ENCODE data around the gene KIF2A.

KIF2A gene

DNA sequence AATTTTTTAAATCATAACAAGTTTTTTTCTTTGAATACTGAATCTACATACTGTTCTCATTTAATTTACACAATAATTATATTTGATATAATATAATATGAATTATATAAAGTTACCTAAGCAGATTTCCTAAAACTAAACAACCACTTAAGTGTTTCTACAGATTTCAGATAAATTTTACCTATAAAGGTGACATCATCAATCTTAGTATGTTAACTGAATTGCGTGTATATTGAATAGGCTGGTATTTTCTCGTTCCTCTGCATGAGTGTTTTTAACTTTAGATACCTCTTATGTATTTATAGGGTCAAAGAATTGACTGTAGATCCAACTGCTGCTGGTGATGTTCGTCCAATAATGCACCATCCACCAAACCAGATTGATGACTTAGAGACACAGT lies 67.4 kb downstream of the KIF2A start:
- Mint-ChIP-seq H3K36me3 (peaks cover 11% of the 10 kb centered on the region), H3K27me3 (no peaks in the 10 kb centered on the region), H3K9me3 (no peaks in the 10 kb centered on the region), H3K4me1 (peaks cover 12% of the 10 kb centered on the region), H3K27ac (peak overlapping the region; percentile 62), H3K4me3 (no peak overlapping the region)

DNA sequence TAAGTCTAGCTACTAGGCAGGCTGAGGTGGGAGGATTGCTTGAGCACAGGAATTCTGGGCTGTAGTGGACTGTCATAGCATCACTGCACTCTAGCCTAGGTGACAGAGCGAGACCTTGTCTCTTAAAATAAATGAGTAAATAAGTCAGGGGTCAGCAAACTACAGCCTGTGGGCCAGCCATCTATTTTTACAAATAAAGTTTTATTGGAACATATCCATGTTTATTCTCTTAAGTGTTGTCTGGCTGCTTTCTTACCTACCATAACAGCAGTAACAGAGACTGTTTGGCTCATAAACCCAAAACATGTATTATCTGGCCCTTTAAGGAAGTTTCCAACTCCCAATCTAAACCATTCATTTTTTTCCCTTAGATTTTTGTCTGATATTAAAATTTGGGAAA lies 68.1 kb downstream of the KIF2A start:
- no peak overlapping the region for H3K4me3 Mint-ChIP-seq
- no peaks in the 10 kb centered on the region for H3K9me3 Mint-ChIP-seq
- H3K27me3 Mint-ChIP-seq = no peaks in the 10 kb centered on the region
- no peak overlapping the region for H3K27ac Mint-ChIP-seq
- peaks cover 9% of the 10 kb centered on the region for H3K4me1 Mint-ChIP-seq
- H3K36me3 Mint-ChIP-seq = peaks cover 12% of the 10 kb centered on the region

DNA sequence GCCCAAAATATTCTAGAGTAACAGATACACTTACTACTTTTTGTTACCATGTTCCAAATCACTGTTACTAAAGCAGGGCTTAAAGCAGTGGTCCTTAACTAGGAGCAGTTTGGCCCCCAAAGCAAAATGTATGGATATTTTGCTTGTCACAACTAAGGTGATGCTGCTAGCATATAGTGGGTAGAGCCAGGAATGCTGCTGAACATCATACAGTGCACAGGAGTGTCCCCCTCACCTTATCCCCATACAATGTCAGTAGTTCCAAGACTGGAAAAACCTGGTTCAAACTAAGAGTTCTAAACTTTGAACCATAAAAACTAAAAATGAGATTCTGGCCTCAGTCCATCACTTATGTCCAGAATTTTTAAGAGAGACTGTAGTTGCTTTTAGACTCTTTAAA lies 69.6 kb downstream of the KIF2A start:
- Mint-ChIP-seq H3K9me3 (no peaks in the 10 kb centered on the region), H3K27me3 (no peaks in the 10 kb centered on the region), H3K4me1 (peaks cover 2% of the 10 kb centered on the region), H3K4me3 (no peak overlapping the region), H3K27ac (peak overlapping the region; percentile 14), H3K36me3 (peaks cover 15% of the 10 kb centered on the region)

DNA sequence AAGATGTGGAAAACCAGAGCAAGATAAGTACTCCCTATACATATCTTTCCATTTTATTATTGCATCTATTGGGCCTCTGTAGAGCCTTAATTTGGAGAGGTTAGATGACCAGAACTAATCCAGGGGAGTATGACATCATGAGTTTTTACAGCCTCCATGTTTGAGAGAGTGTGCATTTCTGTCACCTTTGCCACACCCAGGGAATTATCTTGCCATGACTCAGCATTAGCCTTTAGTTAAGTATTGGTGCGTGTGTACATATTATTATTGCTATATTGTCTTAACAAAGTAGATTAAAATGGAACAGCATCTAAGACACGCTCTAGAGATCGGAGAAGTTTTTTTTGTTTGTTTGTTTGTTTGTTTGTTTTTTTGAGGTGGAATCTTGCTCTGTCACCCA lies 70.1 kb downstream of the KIF2A start:
- Mint-ChIP-seq H3K27me3 (no peaks in the 10 kb centered on the region), H3K4me1 (no peaks in the 10 kb centered on the region), H3K9me3 (no peaks in the 10 kb centered on the region), H3K36me3 (peaks cover 15% of the 10 kb centered on the region), H3K4me3 (no peak overlapping the region), H3K27ac (peak overlapping the region; percentile 14)

DNA sequence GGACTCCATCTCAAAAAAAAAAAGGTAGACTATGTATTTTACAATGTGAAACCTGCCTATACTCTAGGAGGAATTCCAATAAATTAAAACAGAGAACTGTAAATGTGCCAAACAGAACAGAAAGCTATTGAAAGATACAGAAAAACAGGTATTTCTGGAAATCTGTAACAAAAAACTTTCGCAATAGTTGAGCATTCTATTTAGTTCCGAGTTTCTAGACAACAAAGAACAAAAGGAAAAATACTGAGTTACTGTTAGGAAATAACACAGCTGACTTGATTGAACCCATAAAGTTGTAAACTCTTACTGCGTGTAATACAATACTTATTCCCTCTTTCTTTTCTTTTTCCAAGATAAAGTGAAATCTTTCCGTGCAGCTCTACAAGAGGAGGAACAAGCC lies 79.1 kb downstream of the KIF2A start:
- Mint-ChIP-seq H3K27me3 (no peaks in the 10 kb centered on the region), H3K36me3 (peaks cover 11% of the 10 kb centered on the region), H3K27ac (no peak overlapping the region), H3K9me3 (no peaks in the 10 kb centered on the region), H3K4me3 (no peak overlapping the region), H3K4me1 (no peaks in the 10 kb centered on the region)

DNA sequence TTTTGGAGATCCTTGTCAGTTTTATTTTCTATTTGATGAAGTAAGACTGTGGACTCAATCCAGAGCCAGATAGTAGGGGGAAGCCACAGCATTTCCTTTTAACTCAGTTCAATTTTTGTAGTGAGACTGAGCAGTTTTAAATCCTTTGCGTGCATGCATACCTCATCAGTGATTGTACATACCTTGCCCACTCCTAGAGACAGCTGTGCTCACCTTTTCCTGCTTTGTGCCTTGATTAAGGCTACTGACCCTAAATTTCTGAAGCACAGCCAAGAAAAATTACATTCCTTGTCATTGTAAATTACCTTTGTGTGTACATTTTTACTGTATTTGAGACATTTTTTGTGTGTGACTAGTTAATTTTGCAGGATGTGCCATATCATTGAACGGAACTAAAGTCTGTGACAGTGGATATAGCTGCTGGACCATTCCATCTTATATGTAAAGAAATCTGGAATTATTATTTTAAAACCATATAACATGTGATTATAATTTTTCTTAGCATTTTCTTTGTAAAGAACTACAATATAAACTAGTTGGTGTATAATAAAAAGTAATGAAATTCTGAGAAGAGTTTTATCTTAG lies 79.9 kb downstream of the KIF2A start:
- no peaks in the 10 kb centered on the region for H3K9me3 Mint-ChIP-seq
- no peak overlapping the region for H3K27ac Mint-ChIP-seq
- peaks cover 9% of the 10 kb centered on the region for H3K36me3 Mint-ChIP-seq
- no peak overlapping the region for H3K4me3 Mint-ChIP-seq
- H3K27me3 Mint-ChIP-seq = no peaks in the 10 kb centered on the region
- peaks cover 4% of the 10 kb centered on the region for H3K4me1 Mint-ChIP-seq

DNA sequence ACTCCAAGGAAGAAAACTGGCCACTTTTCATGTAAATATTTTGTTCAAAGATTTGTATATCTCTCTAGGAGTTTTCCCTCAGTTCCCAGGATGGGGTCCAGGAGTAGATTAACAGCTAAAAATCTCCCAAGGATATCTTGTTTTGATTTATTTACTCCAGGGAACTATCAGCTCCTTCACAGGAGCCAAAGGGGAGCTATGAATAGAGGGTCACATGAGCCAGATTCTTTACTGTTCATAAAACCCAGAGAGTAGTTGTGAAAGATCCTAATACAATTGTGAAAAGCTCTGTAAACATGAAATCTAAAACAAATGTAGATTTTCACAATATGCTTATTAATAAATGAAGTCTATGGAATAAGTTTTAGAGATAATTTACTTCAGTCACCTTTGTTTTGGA lies 80.8 kb downstream of the KIF2A start:
- Mint-ChIP-seq H3K9me3 (no peaks in the 10 kb centered on the region), H3K4me3 (no peak overlapping the region), H3K4me1 (peaks cover 9% of the 10 kb centered on the region), H3K36me3 (peaks cover 9% of the 10 kb centered on the region), H3K27ac (peak overlapping the region; percentile 72), H3K27me3 (no peaks in the 10 kb centered on the region)

DNA sequence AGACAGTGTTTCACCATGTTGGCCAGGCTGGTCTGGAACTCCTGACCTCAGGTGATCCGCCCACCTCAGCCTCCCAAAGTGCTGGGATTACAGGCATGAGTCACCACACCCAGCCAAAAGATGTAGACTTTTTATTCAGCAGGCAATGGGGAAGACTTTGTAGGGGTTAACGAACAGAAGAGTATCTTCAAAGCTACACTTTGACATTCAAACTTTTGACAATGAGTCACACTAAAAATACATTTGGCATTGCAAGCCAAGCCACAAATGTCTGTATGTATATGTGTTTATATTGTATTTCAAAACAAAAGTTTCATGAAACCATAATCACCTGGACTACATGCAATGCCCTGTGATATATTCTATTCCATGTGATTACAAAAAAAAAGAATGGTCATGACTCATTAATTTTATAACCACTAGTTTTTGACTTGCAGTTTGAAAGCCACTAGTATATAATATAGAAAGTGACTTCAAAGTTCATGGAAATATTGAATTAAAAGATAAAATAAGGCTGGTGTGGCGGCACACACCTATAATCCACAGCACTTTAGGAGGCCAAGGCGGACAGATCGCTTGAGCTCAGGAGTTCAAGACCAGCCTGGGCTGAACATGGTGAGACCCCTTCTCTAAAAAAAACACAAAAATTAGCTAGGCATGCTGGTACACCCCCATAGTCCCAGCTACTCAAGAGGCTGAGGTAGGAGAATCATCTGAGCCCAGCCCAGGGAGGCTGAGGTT lies 89.4 kb downstream of the KIF2A start:
- Mint-ChIP-seq H3K27ac (peak overlapping the region; percentile 66), H3K36me3 (peaks cover 17% of the 10 kb centered on the region), H3K4me3 (peak overlapping the region; percentile 57), H3K9me3 (no peaks in the 10 kb centered on the region), H3K27me3 (no peaks in the 10 kb centered on the region), H3K4me1 (peaks cover 48% of the 10 kb centered on the region)

DNA sequence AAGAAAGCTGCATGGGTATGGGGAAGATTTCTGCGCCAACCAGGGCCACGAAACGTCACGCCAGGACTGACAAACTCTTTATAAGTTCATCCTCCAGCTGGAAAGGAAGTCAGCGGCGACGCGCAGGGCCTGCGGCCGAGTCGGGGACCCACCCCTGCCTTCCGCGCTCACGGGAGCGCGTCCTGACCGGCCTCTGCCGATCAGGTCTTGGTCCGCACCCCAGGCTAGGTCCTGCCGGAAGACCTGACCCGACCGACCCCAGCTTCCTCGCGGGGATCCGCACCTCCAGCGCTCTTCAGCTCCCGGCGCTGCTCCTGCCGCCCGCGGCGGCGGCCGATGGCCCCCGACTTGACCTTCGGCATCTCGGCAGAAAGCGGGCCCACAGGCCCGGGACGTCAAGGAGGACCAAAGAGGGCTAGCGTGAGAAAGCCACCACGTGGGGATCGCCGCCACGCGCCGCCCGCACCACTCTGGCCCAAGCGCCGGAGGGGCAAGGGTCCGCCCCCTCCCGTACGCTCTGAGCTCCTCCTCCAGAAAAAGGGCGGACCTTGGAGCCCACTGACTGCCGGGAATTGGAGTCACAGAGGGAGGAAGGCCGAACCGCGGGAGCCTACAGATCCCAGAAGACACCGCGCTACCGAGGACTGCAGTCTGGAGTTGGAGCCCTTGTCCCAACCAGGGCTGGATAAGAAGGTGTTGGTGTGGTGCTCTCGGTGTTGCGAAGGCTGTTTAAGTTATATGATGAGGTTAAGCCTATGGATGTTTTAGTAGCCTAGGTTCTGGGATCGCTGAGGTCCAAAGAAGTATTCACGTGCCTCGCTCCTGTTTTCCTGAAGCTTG lies 97.6 kb downstream of the KIF2A start, which contains the start of gene DIMT1:
TSS of gene DIMT1 (minus strand) at position 495 of the 840 bp plus-strand sequence. CDS start at position 362, 133 bp downstream.
- peaks cover 23% of the 10 kb centered on the region for H3K4me1 Mint-ChIP-seq
- H3K27me3 Mint-ChIP-seq = no peaks in the 10 kb centered on the region
- H3K9me3 Mint-ChIP-seq = no peaks in the 10 kb centered on the region
- H3K4me3 Mint-ChIP-seq = peak within 1 kb of the TSS; percentile 98
- H3K27ac Mint-ChIP-seq = peak within 1 kb of the TSS; percentile 97
- H3K36me3 Mint-ChIP-seq = peaks cover 11% of the 10 kb centered on the region

DNA sequence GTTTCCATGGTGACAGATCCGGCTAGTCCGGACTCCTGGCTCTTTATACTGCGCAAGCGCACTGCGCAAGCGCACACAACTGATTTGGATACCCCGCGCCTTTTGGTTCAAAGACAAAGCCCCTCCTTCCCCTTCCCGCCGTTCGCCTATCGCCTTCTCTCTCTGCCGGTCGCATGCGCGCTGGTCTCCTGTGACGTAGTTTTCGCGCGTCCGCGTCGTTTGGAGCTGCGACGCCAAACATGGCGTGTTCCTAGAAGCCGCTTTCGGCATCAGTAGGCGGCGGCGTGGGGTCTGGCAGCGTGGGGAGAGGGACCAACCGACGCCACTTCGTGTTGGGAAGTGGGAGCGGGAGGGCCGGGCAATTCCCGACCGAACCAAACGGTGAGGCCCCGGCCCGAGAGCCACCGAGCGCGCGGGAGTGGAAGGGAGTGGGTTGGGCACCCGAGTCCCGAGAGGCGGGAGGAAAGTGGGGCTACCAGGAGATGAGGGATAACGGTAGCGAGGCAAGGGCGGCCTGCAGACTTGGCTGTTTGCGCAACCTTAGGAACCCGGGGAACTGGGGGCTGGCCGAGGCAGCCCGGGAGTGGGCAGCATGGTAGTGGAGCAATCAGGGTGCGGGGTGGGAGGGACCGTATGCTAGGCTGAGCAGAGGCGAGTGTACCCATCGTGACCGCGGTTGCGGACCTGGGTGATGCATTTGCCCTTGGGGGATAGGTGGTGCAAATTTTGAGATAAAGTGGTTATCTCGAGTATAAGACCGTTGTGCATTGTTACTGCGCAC lies 106.7 kb downstream of the KIF2A start, which contains the start of gene IPO11:
TSS of gene IPO11 (plus strand) at position 215 of the 781 bp plus-strand sequence. CDS start 24,517 bp downstream, outside the sequence.
- Mint-ChIP-seq H3K27ac (peak within 1 kb of the TSS; percentile 91), H3K4me3 (peak within 1 kb of the TSS; percentile 95), H3K9me3 (no peaks in the 10 kb centered on the region), H3K36me3 (peaks cover 1% of the 10 kb centered on the region), H3K4me1 (peaks cover 33% of the 10 kb centered on the region), H3K27me3 (no peaks in the 10 kb centered on the region)

DNA sequence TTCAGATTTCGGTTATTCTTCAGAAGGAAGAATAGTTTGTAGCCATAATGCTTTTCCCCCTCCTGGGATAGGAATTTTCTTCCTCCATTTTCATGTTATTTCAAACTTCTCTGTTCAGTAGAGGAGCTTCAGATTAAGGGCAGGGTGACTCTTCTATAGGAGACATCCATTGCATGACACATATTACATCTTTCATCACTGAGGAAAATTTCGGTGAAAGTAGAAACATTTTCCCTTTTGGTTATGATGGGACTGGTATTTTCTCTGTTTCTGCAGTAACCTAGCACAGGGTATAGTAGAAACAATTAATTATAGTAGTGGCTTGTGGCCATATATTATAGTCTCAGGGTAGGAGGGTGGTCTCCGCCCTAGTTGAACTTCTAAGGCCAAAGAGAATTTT lies 107.7 kb downstream of the KIF2A start:
- H3K4me1 Mint-ChIP-seq = peaks cover 35% of the 10 kb centered on the region

DNA sequence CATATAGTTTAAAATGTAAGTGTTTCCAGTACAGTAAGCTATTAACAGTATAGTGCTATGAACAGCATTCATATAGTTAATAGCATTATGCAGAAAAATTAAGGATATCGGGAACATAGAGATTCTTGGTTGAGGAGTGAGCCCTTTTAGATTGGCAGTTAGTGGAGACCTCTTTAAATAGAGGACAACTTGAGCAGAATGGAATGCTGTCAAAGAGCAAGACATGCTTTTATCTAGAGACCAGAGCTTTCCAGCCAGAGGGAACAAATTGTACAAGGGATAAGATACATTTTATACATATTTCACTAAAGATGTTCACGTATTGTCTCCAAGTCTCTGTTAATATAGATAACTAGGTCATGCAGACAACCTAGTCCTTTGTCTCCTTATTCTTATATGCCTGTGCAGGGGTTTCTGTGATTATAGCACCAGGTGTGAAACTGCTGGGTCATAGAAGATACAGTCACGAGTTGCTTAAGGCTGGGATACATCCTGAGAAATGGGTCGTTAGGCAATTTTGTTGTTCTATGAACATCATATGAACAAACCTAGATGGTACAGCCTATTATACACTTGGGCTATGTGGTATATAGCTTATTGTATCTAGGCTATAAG lies 112.6 kb downstream of the KIF2A start:
- H3K9me3 Mint-ChIP-seq = no peaks in the 10 kb centered on the region
- H3K36me3 Mint-ChIP-seq = peaks cover 3% of the 10 kb centered on the region
- H3K4me3 Mint-ChIP-seq = no peak overlapping the region
- peaks cover 50% of the 10 kb centered on the region for H3K4me1 Mint-ChIP-seq
- no peak overlapping the region for H3K27ac Mint-ChIP-seq
- H3K27me3 Mint-ChIP-seq = no peaks in the 10 kb centered on the region

More for the DNA sequence above, 107.7 kb downstream of the KIF2A start:
- H3K27ac Mint-ChIP-seq = peak overlapping the region; percentile 91
- no peaks in the 10 kb centered on the region for H3K27me3 Mint-ChIP-seq
- no peaks in the 10 kb centered on the region for H3K9me3 Mint-ChIP-seq
- H3K36me3 Mint-ChIP-seq = peaks cover 1% of the 10 kb centered on the region
- H3K4me3 Mint-ChIP-seq = peak overlapping the region; percentile 95

DNA sequence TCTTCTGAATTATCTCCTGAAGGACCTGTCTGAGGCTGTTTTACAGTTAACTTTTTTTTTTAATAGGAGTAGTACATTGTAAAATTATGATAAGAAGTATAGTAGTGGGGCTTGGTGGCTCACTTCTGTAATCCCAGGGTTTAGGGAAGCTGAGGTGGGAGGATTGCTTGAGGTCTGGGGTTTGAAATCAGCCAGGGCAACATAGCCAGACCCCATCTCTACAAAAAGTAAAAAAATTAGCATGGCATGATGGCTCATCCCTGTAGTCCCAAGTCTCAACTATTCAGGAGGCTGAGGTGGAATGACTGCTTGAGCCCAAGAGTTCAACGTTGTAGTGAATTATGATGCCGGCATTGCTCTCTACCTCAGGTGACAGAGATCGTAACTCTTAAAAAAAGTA lies 113.6 kb downstream of the KIF2A start:
- Mint-ChIP-seq H3K9me3 (no peaks in the 10 kb centered on the region), H3K4me3 (no peak overlapping the region), H3K27ac (no peak overlapping the region), H3K36me3 (peaks cover 5% of the 10 kb centered on the region), H3K4me1 (peaks cover 41% of the 10 kb centered on the region), H3K27me3 (no peaks in the 10 kb centered on the region)

DNA sequence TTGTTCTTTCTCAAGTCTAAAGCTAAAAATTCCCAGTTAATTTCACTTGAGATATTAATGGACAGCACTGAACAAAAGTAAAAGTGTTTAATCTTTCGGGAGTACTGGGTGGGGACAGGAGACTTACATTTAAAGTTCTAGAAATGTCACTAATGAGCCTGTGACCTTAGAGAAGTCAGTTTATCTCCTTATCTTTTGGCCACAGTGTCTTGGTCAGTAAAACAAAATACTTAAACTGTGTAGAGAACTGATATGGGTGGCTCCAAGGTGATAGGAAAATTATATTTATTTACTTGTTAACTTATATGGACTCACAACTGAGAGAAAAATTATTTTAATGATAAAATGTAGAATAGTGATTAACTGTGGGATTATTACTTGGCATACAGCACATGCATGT lies 115.4 kb downstream of the KIF2A start:
- Mint-ChIP-seq H3K27ac (no peak overlapping the region), H3K27me3 (no peaks in the 10 kb centered on the region), H3K36me3 (peaks cover 4% of the 10 kb centered on the region), H3K4me3 (no peak overlapping the region), H3K9me3 (no peaks in the 10 kb centered on the region), H3K4me1 (peaks cover 46% of the 10 kb centered on the region)

DNA sequence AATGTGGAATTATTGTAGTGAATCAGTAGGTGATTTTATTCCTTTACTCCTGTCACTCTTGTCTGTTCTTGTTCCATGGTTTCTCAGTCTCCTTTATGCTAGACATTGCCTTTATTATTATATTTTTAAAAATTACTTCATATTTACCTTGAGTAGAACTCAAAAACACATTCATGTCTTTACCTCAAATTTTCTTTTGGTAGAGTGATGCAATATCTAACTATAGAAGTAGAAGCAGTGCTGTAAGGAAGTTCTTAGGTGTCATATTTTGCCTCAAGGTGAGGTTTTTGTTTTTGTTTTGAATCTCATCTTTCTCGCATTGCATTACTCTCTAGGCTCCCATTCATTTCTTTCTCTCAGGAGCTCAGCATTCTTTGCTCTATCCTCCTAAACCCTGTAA lies 118.8 kb downstream of the KIF2A start:
- Mint-ChIP-seq H3K4me3 (no peak overlapping the region), H3K27ac (no peak overlapping the region), H3K4me1 (peaks cover 44% of the 10 kb centered on the region), H3K36me3 (peaks cover 4% of the 10 kb centered on the region), H3K9me3 (no peaks in the 10 kb centered on the region), H3K27me3 (no peaks in the 10 kb centered on the region)

Measured in activated naive CD4-positive, alpha-beta T cell treated with anti-CD3 and anti-CD28 coated beads, Interleukin-2, amount 50 U/mL, for 24 hours (primary cell).